NOMO-1 (cell line): ENCODE data around the gene NPSR1.
"Not testable (repeated sequence)": the region's sequence is repeated elsewhere in the genome, so short reads cannot be mapped to it uniquely, and the experiment has no call there.

Experiments
- DNase-seq, 2 experiments: peaks; one replicate each; lab custom pipeline; 2025; ENCODE audit not compliant: unreplicated experiment in 2 of 2; lab: John Stamatoyannopoulos, UW

The NPSR1 gene

DNA sequence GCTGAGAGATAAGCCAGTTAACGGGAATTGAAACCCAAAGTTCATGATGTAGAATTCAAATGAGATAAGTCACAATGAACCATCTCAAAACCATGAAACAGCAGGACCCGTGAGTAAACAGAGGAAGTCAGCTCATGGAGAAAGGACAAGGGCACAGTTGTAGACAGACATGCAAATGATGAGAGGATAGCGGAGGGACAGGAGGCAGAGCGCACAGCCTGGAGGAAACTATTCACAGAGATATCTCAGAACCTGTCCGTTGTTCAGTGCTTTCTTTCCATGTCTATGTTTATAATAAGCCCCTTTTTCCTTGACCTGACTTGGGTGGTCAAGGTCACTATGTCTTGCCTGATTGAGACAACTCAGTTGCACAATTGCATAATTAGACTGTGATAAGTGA lies 208.2 kb downstream of the NPSR1 start:
- not testable (repeated sequence) for DNase-seq

DNA sequence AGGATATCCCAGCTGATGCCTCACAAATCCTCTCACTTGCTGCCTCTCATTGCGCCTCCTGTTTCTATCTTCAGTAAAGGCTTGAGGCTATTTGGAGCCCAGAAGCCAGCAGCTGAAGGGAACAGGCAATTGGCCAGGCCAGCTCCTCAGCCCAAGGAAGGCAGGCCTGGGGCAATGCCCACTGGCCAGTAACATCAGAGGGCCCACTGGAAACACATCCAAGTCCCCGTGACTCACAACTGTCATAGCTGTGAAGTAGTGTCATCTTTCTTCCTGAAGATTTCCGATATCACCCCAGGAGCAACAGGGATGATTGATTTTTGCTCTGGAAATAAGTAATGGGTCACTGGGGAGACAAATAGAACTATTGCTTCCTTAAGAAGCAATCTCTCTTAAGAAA lies 209.3 kb downstream of the NPSR1 start:
- not testable (repeated sequence) for DNase-seq

DNA sequence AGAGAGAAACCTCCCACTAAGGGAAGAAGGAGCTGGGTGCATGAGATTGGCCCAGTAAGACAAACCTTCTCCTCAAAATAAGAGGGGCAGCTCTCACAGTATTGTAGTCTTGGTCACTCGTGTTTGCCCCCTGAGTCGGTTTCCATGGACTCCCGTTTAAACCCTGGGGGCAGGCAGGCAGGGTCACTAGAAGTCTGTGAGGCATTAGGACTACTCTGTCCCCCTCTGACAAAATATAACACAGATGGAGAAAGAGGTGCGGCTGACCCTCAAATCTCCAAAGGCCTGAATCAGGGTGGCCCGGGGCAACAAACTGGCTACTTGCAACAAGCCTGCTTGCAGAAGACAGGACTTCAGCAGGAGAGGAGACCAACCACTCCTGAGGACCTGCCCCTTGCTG lies 210.6 kb downstream of the NPSR1 start:
- DNase-seq = not testable (repeated sequence)

DNA sequence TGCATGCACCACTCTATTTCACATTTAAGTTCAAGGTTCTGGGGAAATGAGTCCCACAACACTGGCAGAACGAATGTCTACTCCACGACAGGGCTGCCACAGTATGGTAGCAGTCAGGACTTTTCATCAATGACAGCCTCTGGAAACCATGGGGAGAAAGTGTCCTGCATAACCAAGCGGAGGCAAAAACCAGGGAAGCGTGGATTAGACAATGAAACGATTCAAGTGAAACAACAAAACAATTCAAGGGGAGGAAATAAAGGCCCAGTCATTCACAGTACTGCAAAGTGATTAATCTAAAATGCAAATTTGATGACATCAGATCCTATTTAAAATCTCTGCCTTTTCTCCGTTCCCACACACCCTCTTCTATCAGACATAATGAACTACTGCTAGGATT lies 211.0 kb downstream of the NPSR1 start:
- no peak for DNase-seq

DNA sequence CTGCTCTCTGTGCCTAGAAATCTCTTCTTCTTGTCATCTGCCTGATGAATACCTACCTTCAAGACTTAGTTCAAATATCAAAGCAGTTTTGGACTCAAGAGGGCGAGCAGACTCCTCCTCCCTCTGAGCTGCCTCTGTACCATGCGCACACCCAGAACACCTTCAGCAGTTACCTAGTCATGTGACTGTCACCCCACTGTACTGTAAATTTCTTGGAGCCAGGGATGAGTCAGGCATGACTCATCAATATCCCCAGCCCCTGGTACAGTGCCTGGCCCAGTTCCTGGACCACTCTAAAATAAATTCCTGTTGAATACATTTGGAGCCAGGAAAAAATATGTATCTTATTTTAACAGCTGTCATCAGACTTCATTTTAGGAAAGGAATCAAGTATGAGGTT lies 212.0 kb downstream of the NPSR1 start:
- DNase-seq = not testable (repeated sequence)

DNA sequence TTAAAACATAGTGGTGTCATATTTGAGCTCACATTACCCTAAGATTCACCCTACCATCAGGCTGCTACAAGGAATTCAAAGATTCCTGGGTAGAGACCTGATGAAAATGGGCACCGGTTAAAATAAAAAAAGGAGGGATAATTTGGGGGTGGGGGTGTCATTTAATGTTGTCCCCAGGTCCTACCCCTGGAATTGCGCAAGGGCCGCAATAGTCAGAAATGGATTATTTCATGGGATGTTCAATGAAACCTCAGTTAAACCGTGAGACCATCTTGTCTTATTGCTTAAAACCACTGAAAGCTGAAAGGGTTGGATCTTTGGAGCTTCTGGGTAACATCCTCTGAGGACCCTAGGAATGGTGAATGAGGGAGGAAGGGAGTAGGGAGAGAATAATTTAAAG lies 216.3 kb downstream of the NPSR1 start:
- not testable (repeated sequence) for DNase-seq

DNA sequence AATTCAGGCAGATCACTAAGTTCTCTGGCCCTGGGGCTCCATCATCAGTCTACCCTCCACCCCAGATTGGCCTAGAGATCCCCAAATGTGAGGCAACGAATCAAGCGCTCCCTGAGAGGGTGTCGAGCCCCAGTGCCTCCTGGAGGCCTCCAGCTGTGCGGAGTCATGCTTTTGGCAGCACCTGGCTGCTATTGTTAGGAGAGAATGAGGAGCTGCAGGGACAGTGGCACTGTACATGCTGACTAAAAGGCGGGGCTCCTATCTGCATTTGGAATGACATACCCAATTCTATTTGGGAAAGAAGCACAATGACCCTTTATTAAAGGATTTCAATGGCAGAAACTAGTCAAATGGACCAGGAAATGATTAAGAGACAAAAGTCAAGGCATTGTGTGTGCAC lies 217.5 kb downstream of the NPSR1 start:
- no peak for DNase-seq

DNA sequence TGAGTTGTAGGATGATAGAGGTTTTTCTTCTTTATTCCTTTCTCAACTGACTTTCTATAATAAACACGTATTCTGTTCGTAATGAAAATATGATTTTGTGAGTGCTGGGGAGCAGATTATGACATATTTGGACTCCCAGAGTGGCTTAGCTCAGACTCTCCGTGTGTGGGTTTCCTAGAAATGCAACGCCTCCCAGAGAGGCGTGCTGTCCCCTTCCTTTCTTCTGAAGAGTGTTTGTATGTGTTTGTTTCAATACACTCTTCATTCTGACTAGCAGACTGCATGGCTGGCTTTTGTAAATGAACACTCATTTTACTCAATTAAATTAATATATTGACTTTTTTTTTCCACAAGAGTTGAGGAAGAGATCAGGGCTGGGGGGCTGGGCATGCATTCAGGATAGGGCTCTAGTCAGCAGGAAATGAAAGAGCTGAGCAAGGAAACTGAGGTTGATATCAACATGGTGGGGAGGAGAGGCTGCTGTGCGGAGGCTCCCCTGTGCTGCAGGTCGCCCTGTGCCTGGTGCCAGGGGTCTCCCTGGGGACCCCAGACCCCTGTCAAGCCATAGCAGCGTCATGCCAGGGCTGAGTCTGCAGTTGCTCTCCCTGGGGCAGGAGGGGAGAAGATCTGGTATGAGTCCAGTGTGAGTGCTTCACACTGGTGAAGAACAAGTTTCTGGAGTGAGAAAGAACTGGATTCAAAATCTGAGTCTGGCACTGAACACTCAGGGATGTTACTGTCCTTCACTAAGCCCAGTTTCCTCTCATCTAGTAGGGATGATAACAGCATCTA lies 221.1 kb downstream of the NPSR1 start:
- DNase-seq = not testable (repeated sequence)

DNA sequence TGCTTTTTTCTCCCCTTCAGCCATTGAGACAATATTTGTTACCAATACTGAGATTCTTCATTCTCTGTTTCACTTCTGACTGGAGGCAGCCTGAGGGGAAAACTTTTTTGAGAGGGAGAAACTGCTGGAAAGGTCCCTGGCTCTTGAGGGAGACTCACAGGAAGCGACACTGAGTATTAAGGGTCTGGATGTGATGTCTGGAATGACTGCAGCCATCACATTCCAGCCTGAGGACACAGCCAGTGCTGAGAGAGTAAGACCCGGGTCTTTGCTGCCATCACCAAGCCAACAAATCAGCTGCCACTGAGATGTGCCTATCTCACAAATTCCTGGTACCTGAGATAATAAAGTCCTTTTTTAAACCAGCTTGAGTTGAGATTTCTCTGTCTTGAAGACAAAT lies 221.9 kb downstream of the NPSR1 start:
- no peak for DNase-seq

DNA sequence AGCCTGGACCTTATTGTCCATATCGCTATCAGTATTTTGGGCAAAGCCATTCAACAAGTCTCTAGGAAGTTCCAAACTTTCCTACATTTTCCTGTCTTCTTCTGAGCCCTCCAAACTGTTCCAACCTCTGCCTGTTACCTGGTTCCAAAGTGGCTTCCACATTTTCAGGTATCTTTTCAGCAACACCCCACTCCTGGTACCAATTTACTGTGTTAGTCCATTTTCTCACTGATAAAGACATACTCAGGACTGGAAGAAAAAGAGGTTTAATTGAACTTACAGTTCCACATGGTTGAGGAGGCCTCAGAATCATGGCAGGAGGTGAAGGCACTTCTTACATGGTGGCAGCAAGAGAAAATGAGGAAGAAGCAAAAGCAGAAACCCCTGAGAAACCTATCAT lies 225.8 kb downstream of the NPSR1 start:
- DNase-seq = not testable (repeated sequence)

DNA sequence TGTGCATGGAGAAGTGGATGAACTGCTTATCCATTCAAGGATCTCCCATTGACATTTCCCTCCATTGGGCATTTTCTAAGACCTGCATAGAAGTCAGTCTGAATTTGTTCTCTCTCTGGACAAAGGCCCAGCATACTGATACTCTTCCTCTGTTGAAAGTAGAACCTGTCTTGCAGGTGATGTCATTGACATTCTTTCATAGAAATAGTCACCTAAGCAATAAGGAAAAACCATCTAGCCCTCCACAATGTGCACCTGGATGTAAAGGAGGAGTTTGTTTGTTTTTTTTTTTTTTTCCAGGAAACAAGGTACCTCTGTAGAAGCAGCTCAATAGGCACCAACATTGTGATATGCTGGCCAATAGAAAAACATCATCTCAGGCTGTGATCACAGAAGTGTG lies 228.8 kb downstream of the NPSR1 start:
- no peak for DNase-seq

DNA sequence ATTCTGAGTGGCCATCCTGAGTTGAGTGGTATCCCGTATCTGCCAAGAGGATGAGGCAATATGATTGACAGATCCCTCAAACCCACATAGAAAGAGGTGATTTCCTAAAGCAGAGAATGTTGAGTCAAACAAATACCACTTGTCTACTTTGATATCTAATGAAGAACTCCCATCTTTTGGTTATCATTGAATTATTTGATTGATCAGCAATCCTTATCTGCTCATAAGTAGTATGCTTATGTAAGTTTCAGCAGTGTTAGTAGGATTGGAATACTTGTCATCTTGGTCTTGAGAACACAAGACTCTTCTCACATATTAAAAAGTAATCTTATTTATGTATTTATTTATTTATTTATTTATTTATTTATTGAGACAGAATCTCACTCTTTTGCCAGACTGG lies 231.9 kb downstream of the NPSR1 start:
- no peak for DNase-seq

DNA sequence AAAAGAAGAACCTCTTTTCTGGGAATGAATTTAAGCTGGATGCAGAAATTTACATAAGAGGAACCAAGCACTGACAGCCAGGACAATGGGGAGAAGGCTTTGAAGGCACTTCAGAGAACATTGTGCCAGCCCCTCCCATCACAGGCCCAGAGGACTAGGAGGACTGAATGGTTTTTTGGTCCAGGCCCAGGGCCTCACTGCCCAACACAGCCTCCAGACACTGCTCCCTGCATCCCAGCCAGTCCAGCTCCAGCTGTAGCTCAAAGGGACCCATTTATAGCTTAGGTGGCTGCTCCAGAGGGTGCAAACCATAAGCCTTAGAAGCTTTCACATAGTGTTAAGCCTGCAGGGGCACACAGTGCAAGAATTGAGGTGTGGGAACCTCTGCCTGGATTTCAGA lies 237.2 kb downstream of the NPSR1 start:
- no peak for DNase-seq
